Measurements from ENCODE around the gene PARD3. TPM values are rescaled to one million over a fixed set of nuclear protein-coding genes. Genes with fewer than 3 reads are reported as not detected.

Gene PARD3
- total RNA-seq, 1 donor from 2014 or later, result 51.2 TPM

- H3K4me1 Mint-ChIP-seq, result peaks cover 40% of the 10 kb centered on the region
- H3K36me3 Mint-ChIP-seq (ENCODE audit: low read depth), result peaks cover 6% of the 10 kb centered on the region
- H3K27me3 Mint-ChIP-seq (ENCODE audit: low read depth), result no peaks in the 10 kb centered on the region
- H3K27ac Mint-ChIP-seq (ENCODE audit: unreplicated experiment), result no peak overlapping the region
- H3K9me3 Mint-ChIP-seq, result no peaks in the 10 kb centered on the region
- no peak overlapping the region for H3K4me3 Mint-ChIP-seq
- TF ChIP-seq CTCF (conservative IDR thresholded peaks at IDR 0.05), result no peak
- no peak for DNase-seq (ENCODE audit: low read depth, low spot score)
These were observed 116.8 kb downstream of the PARD3 start for GRCh38 chr10:34698248-34698831.

DNA sequence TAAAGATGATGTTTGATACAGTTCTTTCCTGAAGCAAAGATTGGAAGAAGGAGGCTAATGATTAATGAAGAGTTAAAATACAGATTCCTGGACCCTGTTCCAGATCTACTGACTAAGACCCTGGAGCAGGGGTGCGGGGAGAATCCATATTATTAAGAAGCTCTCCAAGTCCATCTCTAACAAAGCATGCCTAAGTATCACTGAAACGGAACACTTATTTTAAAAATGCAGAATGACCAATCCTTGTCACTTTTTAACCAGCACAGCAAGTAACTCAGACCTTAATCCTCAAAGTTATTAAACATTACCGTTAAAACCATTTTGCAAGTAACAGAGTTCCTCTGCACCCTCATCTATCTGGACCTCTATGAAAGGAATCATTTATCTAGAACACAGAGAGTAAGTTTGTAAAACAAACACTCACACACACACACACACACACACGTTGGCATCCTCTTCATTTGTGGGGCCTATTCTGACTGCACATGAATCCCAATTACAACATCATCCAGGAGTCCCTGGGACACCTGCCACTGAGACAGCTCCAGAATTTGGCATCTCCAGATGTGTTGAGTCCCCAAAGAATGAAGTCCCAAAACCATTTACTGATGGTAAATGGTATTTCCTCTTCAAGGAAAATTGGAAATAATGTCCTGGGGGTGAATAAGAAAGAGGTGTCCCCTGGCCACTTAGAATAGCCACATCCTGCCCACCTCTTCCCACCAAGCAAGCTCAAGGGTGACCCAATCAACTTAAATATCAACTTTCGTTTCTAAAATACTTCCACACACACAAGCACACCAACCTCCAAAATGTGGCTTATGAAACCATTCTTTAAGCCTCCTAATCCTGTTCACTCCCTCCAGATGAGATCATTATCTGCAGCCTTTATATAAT, 117.5 kb downstream of the PARD3 start:
- peaks cover 35% of the 10 kb centered on the region for H3K4me1 Mint-ChIP-seq
- no peak overlapping the region for H3K4me3 Mint-ChIP-seq
- no peaks in the 10 kb centered on the region for H3K9me3 Mint-ChIP-seq
- TF ChIP-seq CTCF (conservative IDR thresholded peaks at IDR 0.05), result no peak
- peak overlapping the region; percentile 10 for H3K27ac Mint-ChIP-seq (ENCODE audit: unreplicated experiment)
- no peaks in the 10 kb centered on the region for H3K27me3 Mint-ChIP-seq (ENCODE audit: low read depth)
- H3K36me3 Mint-ChIP-seq (ENCODE audit: low read depth), result peaks cover 11% of the 10 kb centered on the region
- DNase-seq (ENCODE audit: low read depth, low spot score), result no peak

- peaks cover 1% of the 10 kb centered on the region for H3K9me3 Mint-ChIP-seq
- H3K4me3 Mint-ChIP-seq, result no peak overlapping the region
These were observed 118.7 kb downstream of the PARD3 start for GRCh38 chr10:34696423-34696822.

GRCh38 chr10:34690383-34691049, 124.6 kb downstream of the PARD3 start:
- TF ChIP-seq CTCF (conservative IDR thresholded peaks at IDR 0.05), result no peak
- Mint-ChIP-seq H3K4me1 (peaks cover 15% of the 10 kb centered on the region), H3K9me3 (peaks cover 2% of the 10 kb centered on the region), H3K27ac (ENCODE audit: unreplicated experiment) (no peak overlapping the region), H3K36me3 (ENCODE audit: low read depth) (peaks cover 17% of the 10 kb centered on the region), H3K4me3 (no peak overlapping the region), H3K27me3 (ENCODE audit: low read depth) (no peaks in the 10 kb centered on the region)
- no peak for DNase-seq (ENCODE audit: low read depth, low spot score)

More at GRCh38 chr10:34696423-34696822, 118.7 kb downstream of the PARD3 start:
- no peak for TF ChIP-seq CTCF (conservative IDR thresholded peaks at IDR 0.05)
- DNase-seq (ENCODE audit: low read depth, low spot score), result no peak
- Mint-ChIP-seq H3K4me1 (peaks cover 31% of the 10 kb centered on the region), H3K27ac (ENCODE audit: unreplicated experiment) (no peak overlapping the region), H3K36me3 (ENCODE audit: low read depth) (peaks cover 13% of the 10 kb centered on the region), H3K27me3 (ENCODE audit: low read depth) (no peaks in the 10 kb centered on the region)

- DNase-seq (ENCODE audit: low read depth, low spot score), result no peak
- Mint-ChIP-seq H3K4me1 (peaks cover 19% of the 10 kb centered on the region), H3K27ac (ENCODE audit: unreplicated experiment) (no peak overlapping the region), H3K36me3 (ENCODE audit: low read depth) (peaks cover 15% of the 10 kb centered on the region), H3K4me3 (no peak overlapping the region), H3K27me3 (ENCODE audit: low read depth) (no peaks in the 10 kb centered on the region), H3K9me3 (peaks cover 2% of the 10 kb centered on the region)
- TF ChIP-seq CTCF (conservative IDR thresholded peaks at IDR 0.05), result no peak
These were observed 126.0 kb downstream of the PARD3 start for GRCh38 chr10:34689053-34689452.

Measured in neural crest cell (in vitro differentiated cells).